Choroid plexus epithelial cell (primary cell): ENCODE data around the gene HNRNPA3.

ENCODE experiments used
- DNase-seq: peaks from one replicate; pipeline ENCODE4 v3.0.0-alpha.2; 2010; ENCODE audit warnings: low read depth
- H3K4me3 ChIP-seq: 2 replicates; pipeline ENCODE4 v1.5.1; 2011; ENCODE audit warnings: low read depth, mild to moderate bottlenecking, control low read depth, low read length, moderate library complexity
- TF ChIP-seq, protein P1 (sequence below): conservative IDR thresholded peaks from 2 replicates; pipeline ENCODE4 v1.5.1; 2011; ENCODE audit warnings: low read depth, mild to moderate bottlenecking, control low read depth, inconsistent platforms, low read length, moderate library complexity

The HNRNPA3 gene

DNA sequence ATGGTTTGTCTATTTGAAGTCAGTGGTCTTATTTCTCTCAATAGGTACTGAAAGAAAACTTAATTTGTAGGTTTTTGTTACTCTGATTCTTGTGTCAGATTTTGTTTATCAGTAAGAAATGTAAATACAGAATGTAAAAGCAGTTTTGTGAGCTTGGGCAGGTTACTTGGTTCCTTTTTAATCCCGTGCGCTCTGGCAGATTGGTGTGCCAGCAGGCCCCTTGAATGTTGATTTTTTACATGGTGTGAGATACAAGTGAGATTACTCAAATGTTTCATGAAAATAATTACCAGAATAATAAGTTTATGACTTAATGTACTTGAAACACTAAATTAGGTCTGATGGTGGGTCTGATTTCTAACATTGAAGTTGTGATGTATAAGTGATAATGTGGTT, 13.4 kb downstream of the HNRNPA3 start:
- DNase-seq: no peak
- no peak overlapping the region for H3K4me3 ChIP-seq
- TF ChIP-seq, protein P1, sequence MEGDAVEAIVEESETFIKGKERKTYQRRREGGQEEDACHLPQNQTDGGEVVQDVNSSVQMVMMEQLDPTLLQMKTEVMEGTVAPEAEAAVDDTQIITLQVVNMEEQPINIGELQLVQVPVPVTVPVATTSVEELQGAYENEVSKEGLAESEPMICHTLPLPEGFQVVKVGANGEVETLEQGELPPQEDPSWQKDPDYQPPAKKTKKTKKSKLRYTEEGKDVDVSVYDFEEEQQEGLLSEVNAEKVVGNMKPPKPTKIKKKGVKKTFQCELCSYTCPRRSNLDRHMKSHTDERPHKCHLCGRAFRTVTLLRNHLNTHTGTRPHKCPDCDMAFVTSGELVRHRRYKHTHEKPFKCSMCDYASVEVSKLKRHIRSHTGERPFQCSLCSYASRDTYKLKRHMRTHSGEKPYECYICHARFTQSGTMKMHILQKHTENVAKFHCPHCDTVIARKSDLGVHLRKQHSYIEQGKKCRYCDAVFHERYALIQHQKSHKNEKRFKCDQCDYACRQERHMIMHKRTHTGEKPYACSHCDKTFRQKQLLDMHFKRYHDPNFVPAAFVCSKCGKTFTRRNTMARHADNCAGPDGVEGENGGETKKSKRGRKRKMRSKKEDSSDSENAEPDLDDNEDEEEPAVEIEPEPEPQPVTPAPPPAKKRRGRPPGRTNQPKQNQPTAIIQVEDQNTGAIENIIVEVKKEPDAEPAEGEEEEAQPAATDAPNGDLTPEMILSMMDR: no peak

DNA sequence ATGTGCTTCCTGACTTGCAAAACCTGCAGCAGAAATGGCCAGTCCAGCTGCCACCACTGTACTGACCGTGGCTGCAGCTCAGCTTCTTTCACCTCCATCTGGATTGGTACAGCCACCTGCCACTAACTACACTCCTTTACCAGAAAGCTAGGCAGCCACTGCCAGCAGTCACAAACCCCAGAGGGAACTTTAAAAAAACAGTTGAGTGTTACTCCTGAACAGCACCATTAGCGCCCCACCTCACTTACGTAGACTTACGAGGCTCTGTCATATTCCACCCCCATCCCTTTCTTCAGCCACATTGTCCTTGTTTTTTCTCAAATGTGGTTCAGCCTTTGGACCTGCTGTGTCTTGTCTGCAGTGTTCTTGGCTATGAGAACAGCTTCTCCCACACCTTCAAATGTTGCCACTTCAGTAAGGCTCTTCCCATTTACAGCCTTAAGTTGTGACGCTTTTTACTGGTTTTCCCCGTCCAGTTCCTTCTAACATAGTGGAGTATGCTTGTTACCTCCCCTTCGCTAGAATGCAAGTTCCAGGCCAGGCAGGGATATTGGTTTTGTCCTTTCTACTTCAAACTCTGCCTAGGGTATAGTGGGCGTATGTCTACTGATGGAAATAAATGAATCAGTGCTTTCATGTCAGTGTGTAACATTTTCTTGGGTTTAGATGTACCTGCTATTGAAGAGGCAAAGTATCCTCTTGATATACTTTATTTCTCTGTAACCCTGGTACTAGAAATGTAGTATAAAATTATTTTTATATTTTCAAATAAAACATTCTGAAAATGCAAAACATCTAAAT, 17.0 kb downstream of the HNRNPA3 start:
- TF ChIP-seq, protein P1: no peak
- no peak for DNase-seq
- no peak overlapping the region for H3K4me3 ChIP-seq

DNA sequence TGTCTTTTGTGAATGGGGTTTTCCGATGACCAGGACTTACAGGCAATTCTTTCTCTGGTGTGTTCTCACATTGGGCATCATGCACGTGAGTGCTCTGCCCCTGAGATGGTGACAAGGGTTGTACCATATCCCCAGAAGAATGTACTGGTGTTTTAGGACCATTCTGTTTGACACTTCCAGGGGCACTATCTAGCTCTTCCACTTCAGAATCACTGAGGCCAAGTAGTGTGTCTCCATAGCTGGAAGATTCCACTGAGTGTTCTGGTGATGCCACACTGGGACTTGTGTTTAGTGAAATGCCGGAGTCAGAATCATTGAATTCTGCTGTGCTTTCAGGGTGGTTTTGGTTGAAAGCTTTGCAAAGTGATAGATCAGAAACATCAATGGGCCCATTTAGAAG, 18.7 kb downstream of the HNRNPA3 start:
- TF ChIP-seq, protein P1: no peak
- DNase-seq: no peak
- no peak overlapping the region for H3K4me3 ChIP-seq

DNA sequence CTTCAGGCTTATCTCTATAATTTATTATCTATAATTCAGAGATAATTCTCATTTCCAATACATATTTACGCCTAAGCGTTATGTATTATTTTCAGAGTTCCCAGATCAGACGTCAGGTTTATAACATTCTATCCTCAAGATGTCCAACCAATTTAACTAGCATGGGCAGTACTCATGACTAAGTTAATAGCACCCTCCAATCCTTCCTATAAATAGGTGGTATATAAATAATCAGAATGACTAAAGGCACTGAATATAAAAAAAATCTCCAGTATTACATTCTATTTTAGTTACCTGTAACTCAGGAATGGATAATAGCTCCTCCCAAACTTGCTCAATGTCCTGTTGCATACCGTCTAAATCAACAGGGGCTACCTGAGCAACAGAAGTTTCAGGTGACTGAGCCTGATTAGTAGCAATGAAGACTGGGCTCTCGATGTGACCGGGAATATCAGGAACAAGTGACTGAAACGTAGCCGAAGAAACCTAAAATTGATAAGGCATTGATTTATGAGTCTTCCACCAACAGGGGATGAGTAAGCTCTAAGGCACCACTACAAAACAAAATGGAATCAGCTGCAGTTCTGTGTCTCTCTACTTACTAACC, 19.6 kb downstream of the HNRNPA3 start:
- TF ChIP-seq, protein P1: no peak
- no peak overlapping the region for H3K4me3 ChIP-seq
- DNase-seq: no peak

DNA sequence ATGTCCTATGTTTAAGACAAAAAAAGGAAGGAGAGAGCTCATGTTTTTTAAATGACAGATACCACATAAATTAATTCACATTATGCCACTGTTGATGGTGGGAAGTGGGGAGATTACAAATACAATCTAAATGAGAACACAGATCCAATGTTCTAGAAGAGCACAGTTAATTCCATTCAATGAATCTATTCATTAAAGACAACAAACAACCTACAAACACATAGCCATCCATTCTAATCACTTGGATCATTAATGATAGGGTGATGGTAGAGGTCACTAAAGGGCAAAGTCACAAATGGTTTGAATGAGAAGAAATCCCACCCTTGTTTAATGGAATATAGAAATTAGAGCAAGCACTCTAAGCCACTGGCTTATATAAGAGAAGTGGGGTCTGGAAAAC, 21.7 kb downstream of the HNRNPA3 start:
- no peak overlapping the region for H3K4me3 ChIP-seq
- DNase-seq: no peak
- TF ChIP-seq, protein P1: no peak

DNA sequence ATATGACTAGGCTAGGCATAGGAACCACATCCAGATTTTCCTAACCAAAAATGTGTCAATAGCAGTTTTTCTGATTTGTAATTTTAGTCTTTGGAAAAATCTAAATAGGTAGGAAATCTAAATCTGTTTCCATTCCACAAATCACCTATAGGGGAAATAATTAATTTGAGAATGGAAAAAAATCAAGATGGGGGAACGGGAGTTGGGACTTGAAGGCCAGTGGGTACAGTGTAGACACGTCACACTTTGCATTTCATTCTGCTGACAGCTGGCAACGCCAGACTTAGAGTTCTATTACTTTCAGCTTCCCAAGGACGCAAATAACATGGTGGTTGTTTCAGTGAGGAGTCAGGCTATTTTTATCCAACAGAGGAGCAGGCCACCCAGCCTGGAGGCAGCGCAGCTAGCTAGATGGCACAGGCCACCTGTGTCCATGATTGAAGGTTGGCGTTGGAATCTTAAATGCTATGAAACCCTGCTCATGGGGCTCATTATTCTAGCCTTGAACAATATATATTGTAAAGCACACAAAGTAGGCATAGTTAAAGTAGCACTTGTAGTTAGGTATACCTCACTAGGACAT, 23.4 kb downstream of the HNRNPA3 start:
- H3K4me3 ChIP-seq: no peak overlapping the region
- TF ChIP-seq, protein P1: no peak
- no peak for DNase-seq
